ENCODE data around the gene XPO6.

Gene XPO6

DNA sequence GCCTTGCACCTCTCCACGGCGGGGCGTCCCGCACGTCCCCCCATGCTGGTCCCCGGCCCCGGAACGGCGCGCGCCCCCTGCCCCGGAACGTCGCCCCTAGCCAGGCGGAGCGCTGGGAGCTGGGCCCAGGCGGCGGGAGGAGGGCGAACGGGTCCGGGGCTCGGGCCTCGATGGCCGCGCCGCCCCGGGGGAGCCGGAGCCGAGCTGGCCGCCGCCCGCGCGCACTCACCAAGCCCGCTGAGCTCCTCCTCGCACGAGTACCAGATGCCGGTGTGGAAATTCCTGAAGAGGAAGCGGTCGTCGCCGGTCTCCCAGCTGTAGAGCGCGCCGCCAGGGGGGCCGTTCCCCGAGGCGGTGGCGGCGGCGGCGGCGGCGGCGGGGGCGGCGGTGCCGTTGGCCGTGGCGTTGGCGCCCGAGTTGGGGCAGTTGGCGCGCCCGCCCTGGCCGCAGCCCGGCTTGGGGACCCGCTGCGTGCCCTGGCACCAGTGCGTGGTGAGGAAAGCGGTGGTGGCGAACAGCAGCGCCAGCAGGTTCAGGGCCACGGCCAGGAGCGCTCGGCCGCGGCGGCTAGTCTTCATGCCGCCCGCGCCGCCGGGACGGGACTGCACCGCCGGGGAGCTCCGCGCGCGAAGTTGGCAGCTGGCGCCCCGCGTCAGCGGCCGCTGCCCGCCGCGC is 148.8 kb downstream of the XPO6 start:
- Histone ChIP-seq H3K27ac (ENCODE audit: low read length) (no peak overlapping the region), H3K9ac (ENCODE audit: low read length in 2 of 2) (no peak overlapping the region), H3K4me1 (ENCODE audit: control insufficient read depth, insufficient read depth, low read length) (peaks cover 2% of the 10 kb centered on the region), H3K4me3 (ENCODE audit: low read length in 2 of 2) (no peak overlapping the region), H3K36me3 (ENCODE audit: control insufficient read depth in 2 of 2, insufficient read depth in 2 of 2, low read length in 2 of 2) (no peaks in the 10 kb centered on the region), H3K27me3 (ENCODE audit: control insufficient read depth in 1 of 2, insufficient read depth in 2 of 2, low read length in 2 of 2) (peaks cover 36 to 45% of the 10 kb centered on the region in 2 donors), H3K9me3 (ENCODE audit: control insufficient read depth in 2 of 2, low read length in 2 of 2) (no peaks in the 10 kb centered on the region)

DNA sequence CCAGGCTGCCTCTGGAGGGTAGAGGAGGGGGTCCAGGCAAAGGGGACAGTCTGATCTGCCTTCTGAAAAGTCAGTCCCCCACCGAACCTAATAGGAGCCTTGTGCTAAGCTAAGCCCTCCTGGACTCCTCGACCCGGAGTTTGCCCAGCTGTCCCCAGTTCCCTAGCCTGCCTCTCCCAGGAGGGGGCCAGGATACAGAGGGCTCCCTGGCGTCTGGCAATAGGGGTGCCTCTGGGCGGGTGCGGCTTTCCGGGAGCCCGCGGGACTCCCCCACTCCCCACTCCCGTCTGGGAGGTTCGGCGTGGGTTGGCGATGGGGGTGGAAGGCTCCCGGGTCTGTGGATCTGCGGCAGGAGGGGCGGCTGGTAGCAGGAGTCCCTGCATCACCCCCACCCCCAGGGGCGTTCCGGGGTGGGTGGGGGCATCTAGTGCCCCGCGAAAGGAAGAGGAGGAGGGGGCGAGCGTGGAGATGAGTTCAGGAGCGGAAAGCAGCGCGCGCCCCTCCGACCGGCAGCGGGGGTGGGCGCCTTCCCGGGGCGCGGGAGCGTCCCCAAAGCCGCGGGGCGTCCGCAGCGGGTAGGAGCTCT is 149.4 kb downstream of the XPO6 start:
- H3K27me3 ChIP-seq (ENCODE audit: control insufficient read depth in 1 of 2, insufficient read depth in 2 of 2, low read length in 2 of 2) = peaks cover 36 to 45% of the 10 kb centered on the region in 2 donors
- no peaks in the 10 kb centered on the region for H3K9me3 ChIP-seq (ENCODE audit: control insufficient read depth in 2 of 2, low read length in 2 of 2)
- H3K4me3 ChIP-seq (ENCODE audit: low read length in 2 of 2) = no peak overlapping the region
- H3K36me3 ChIP-seq (ENCODE audit: control insufficient read depth in 2 of 2, insufficient read depth in 2 of 2, low read length in 2 of 2) = no peaks in the 10 kb centered on the region
- H3K9ac ChIP-seq (ENCODE audit: low read length in 2 of 2) = no peak overlapping the region
- H3K27ac ChIP-seq (ENCODE audit: low read length) = no peak overlapping the region
- peaks cover 2% of the 10 kb centered on the region for H3K4me1 ChIP-seq (ENCODE audit: control insufficient read depth, insufficient read depth, low read length)

DNA sequence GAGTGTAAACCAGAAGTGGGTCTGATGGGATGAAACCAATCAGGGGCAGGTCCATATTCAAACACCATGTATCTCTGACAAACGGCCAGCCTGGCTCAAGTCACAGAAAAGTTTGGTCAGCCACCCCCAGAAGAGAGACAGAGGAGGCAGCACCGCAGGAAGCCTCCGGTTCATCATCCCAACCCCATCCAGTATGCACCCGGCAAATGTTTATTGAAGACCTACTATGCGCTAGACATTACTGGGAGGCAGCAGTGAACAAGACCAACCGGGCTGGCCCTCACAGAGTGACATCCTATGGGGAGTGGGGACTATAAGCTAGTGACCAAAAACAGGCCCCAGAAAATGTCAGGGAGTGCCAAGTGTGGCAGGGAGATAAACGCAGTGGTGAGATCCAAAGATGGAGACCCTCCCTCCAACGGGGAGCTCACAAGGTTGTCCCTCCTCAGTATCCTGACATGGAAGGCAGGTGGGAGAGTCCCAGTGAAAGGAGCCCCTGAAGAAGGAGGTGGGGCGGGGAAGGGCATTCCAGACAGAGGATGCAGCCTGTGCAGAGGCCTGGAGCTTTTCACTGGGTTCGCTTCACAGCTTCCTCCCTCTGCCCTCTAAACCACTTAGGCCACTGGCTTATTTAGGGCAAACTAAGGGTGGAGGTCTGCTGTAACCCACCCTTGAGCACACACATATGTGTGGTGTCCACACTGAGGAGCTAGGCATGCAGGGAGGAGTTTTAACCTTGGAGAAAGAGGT is 150.2 kb downstream of the XPO6 start:
- H3K9ac ChIP-seq (ENCODE audit: low read length in 2 of 2) = no peak overlapping the region
- H3K36me3 ChIP-seq (ENCODE audit: control insufficient read depth in 2 of 2, insufficient read depth in 2 of 2, low read length in 2 of 2) = no peaks in the 10 kb centered on the region
- no peaks in the 10 kb centered on the region for H3K9me3 ChIP-seq (ENCODE audit: control insufficient read depth in 2 of 2, low read length in 2 of 2)
- H3K27me3 ChIP-seq (ENCODE audit: control insufficient read depth in 1 of 2, insufficient read depth in 2 of 2, low read length in 2 of 2) = peaks cover 39 to 45% of the 10 kb centered on the region in 2 donors
- H3K4me1 ChIP-seq (ENCODE audit: control insufficient read depth, insufficient read depth, low read length) = peaks cover 2% of the 10 kb centered on the region
- no peak overlapping the region for H3K27ac ChIP-seq (ENCODE audit: low read length)
- no peak overlapping the region for H3K4me3 ChIP-seq (ENCODE audit: low read length in 2 of 2)

DNA sequence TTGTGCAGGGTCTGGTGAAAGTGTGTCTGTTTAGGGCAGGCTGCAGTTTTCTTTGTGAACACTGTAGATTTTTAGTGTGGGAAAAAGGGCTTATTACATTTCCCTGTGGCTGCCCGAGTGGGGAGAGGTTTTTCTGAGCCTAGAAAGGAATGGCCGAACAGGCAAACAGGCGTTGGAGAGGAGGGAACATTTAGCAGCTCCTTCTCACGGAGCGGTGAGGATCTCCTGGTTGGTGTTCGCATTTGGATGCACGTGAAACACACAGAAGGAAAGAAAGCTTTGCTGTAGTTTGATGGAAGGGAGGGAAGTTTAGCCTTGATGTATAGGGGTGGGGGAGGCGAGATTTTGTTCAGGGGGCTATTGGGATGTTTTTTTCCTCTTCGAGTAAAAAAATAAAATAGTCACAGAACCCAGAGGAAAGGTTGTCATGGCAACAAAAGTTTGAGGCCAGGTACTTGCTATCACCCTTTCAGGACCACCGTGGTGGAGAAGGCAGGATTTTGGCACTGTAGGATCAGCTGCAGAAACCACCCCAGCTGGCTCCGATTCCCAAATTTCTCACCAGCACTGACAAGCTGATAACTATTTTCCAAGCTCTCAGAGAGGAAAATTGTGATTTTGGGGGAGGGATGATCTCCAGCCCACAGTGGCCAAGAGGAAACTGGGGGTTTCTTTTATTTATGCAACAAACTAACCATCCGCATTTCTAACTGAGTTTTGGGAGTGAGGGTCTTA is 151.8 kb downstream of the XPO6 start:
- Histone ChIP-seq H3K4me3 (ENCODE audit: low read length in 2 of 2) (no peak overlapping the region), H3K36me3 (ENCODE audit: control insufficient read depth in 2 of 2, insufficient read depth in 2 of 2, low read length in 2 of 2) (no peaks in the 10 kb centered on the region), H3K27ac (ENCODE audit: low read length) (no peak overlapping the region), H3K27me3 (ENCODE audit: control insufficient read depth in 1 of 2, insufficient read depth in 2 of 2, low read length in 2 of 2) (peaks cover 38 to 43% of the 10 kb centered on the region in 2 donors), H3K4me1 (ENCODE audit: control insufficient read depth, insufficient read depth, low read length) (peaks cover 2% of the 10 kb centered on the region), H3K9me3 (ENCODE audit: control insufficient read depth in 2 of 2, low read length in 2 of 2) (no peaks in the 10 kb centered on the region), H3K9ac (ENCODE audit: low read length in 2 of 2) (no peak overlapping the region)

DNA sequence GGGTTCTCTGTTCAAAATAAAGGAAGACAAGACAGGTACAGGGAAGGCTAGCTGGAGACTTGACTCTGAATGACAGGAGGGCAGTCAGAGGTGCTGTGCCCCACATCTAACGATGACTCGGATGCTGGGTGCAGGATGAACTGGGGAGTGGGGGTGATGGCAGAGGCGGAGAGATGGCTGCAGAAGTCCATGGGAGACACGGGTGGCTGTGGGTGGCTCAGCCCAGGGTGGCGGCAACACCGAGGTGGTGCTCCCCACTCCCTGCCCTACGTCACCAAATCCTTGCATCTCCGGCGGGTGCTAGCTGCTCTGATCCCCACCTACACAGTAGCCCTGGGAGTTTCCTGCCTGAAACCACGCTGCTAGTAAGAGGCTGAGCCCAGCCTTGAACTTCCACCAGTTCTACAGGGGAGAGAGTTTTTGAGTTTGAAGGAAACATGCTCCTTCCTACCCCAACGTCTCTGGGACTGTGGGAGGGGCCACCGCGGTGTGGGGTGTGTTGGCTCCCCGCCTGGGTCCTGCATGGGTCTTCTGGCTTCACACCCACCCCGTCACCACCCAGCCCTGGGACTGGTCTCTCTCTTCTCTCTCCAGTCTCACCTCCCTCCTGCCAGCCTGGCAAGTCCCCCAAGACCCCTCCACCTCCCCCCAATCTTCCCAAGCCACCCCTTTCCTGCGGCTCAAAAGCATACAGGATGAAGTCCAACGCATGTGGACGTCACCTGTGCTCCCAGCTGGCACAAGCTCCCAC is 152.8 kb downstream of the XPO6 start:
- Histone ChIP-seq H3K36me3 (ENCODE audit: control insufficient read depth in 2 of 2, insufficient read depth in 2 of 2, low read length in 2 of 2) (no peaks in the 10 kb centered on the region), H3K4me3 (ENCODE audit: low read length in 2 of 2) (no peak overlapping the region), H3K4me1 (ENCODE audit: control insufficient read depth, insufficient read depth, low read length) (peaks cover 2% of the 10 kb centered on the region), H3K27ac (ENCODE audit: low read length) (no peak overlapping the region), H3K27me3 (ENCODE audit: control insufficient read depth in 1 of 2, insufficient read depth in 2 of 2, low read length in 2 of 2) (peaks cover 33 to 40% of the 10 kb centered on the region in 2 donors), H3K9ac (ENCODE audit: low read length in 2 of 2) (no peak overlapping the region), H3K9me3 (ENCODE audit: control insufficient read depth in 2 of 2, low read length in 2 of 2) (no peaks in the 10 kb centered on the region)

DNA sequence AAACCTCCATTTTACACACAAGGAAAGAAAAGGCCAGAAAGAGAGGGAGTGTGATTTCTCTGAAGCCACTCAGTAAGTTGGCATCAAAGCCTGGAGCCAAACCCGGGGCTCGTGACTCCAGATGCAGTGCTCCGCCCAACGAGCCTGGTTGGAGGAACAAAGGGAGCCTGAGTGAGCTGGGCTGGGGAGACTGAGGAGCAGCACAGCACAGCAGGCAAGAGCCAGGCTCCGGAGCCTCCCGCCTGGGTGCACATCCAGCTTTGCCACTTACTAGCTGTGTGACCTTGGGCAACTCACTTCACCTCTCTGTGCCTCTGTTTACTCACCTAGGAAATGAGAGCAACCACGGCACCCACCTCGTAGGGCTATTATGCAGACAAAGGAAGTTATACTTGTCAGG is 153.8 kb downstream of the XPO6 start:
- Histone ChIP-seq H3K4me1 (ENCODE audit: control insufficient read depth, insufficient read depth, low read length) (no peaks in the 10 kb centered on the region), H3K9me3 (ENCODE audit: control insufficient read depth in 2 of 2, low read length in 2 of 2) (no peaks in the 10 kb centered on the region), H3K36me3 (ENCODE audit: control insufficient read depth in 2 of 2, insufficient read depth in 2 of 2, low read length in 2 of 2) (no peaks in the 10 kb centered on the region), H3K27me3 (ENCODE audit: control insufficient read depth in 1 of 2, insufficient read depth in 2 of 2, low read length in 2 of 2) (peaks cover 35 to 40% of the 10 kb centered on the region in 2 donors), H3K9ac (ENCODE audit: low read length in 2 of 2) (no peak overlapping the region), H3K4me3 (ENCODE audit: low read length in 2 of 2) (no peak overlapping the region), H3K27ac (ENCODE audit: low read length) (no peak overlapping the region)

DNA sequence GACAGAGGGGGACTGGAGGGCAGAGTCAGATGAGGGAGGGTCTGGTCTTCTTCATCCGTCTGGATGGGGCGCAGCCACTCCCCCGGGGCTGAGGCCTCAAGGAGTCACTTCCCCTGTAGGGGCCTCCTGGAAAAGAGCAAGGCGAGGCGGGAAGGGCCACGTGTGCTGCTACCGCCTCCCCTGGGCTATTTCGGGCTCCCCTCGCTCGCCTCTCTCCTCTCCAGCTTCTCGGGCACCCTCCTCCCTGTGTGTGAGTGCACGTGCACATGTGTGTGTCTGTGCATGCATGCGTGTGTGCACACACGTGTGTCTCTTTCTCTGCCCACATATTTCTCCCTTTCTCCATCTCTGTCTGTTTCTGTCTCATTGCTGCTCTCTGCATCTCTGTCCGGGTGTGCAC is 158.3 kb downstream of the XPO6 start:
- H3K27me3 ChIP-seq (ENCODE audit: control insufficient read depth in 1 of 2, insufficient read depth in 2 of 2, low read length in 2 of 2) = peaks cover 4 to 18% of the 10 kb centered on the region in 2 donors

DNA sequence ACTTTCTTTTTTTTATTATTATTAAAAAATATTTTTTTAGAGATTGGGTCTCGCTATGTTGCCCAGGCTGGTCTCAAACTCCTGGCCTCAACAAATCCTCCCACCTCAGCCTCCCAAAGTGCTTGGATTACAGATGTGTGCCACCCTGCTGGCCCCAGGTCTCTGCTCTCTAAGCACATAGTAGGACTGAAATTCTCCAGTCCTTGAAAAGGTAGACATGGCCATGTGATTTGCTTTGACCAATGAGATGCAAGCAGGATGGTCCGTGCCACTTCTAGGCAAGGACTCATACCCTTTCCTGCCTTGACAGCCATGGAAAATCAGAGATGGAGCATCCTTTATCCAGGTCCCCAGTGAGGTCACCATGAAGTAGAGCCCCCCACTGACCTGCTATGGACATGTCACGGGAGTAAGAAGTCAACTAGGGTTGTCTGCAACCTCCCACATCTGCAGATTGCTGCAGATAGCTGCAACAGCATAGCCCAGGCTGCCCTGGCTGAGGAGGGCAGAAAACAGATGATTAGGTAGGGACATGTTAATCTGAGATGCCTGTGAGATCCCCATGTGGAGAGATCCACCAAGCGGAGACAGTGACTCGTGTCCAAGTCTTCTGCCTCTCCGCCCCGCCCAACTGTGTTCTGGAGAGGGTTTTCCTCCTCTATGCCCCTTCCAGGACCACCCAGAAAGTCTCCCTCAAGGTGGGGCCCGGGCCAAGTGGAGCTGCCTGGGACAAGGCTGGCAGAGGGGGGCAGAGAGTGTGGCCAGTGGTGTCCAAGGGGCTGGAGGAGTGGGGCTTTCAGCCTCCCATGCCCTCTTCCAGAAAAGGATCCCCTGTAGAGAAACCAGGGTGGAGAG is 159.3 kb downstream of the XPO6 start:
- Histone ChIP-seq H3K4me3 (ENCODE audit: low read length in 2 of 2) (no peak overlapping the region), H3K9ac (ENCODE audit: low read length in 2 of 2) (no peak overlapping the region), H3K27me3 (ENCODE audit: control insufficient read depth in 1 of 2, insufficient read depth in 2 of 2, low read length in 2 of 2) (peaks cover 4 to 15% of the 10 kb centered on the region in 2 donors), H3K27ac (ENCODE audit: low read length) (no peak overlapping the region), H3K36me3 (ENCODE audit: control insufficient read depth in 2 of 2, insufficient read depth in 2 of 2, low read length in 2 of 2) (no peaks in the 10 kb centered on the region), H3K4me1 (ENCODE audit: control insufficient read depth, insufficient read depth, low read length) (no peaks in the 10 kb centered on the region), H3K9me3 (ENCODE audit: control insufficient read depth in 2 of 2, low read length in 2 of 2) (peaks cover 0 to 6% of the 10 kb centered on the region in 2 donors)

More for the DNA sequence above, 158.3 kb downstream of the XPO6 start:
- H3K4me3 ChIP-seq (ENCODE audit: low read length in 2 of 2) = no peak overlapping the region
- no peak overlapping the region for H3K27ac ChIP-seq (ENCODE audit: low read length)
- H3K36me3 ChIP-seq (ENCODE audit: control insufficient read depth in 2 of 2, insufficient read depth in 2 of 2, low read length in 2 of 2) = no peaks in the 10 kb centered on the region
- H3K9ac ChIP-seq (ENCODE audit: low read length in 2 of 2) = no peak overlapping the region
- peaks cover 0 to 6% of the 10 kb centered on the region in 2 donors for H3K9me3 ChIP-seq (ENCODE audit: control insufficient read depth in 2 of 2, low read length in 2 of 2)
- H3K4me1 ChIP-seq (ENCODE audit: control insufficient read depth, insufficient read depth, low read length) = no peaks in the 10 kb centered on the region

DNA sequence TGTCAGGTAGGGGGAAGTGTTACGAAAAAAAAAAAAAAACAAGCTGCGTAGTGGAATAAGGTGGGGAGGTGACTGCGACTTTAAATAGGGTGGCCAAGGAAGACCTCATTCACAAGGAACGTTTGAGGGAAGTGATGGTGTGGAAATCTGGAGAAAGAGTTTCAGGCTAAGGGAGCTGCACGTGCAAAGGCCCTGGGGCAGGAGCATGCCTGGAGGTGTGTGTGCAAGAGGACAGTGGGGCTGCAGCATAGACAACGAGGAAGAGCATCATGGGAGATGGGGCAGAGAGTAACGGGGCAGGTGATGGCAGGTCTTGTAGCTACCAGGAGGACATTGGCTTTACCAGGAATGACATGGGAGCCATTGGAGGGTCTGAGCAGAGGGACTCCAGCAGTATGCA is 160.3 kb downstream of the XPO6 start:
- no peak overlapping the region for H3K27ac ChIP-seq (ENCODE audit: low read length)
- no peak overlapping the region for H3K9ac ChIP-seq (ENCODE audit: low read length in 2 of 2)
- no peak overlapping the region for H3K4me3 ChIP-seq (ENCODE audit: low read length in 2 of 2)
- peaks cover 0 to 10% of the 10 kb centered on the region in 2 donors for H3K9me3 ChIP-seq (ENCODE audit: control insufficient read depth in 2 of 2, low read length in 2 of 2)
- H3K4me1 ChIP-seq (ENCODE audit: control insufficient read depth, insufficient read depth, low read length) = no peaks in the 10 kb centered on the region
- H3K36me3 ChIP-seq (ENCODE audit: control insufficient read depth in 2 of 2, insufficient read depth in 2 of 2, low read length in 2 of 2) = no peaks in the 10 kb centered on the region
- H3K27me3 ChIP-seq (ENCODE audit: control insufficient read depth in 1 of 2, insufficient read depth in 2 of 2, low read length in 2 of 2) = peaks cover 4 to 13% of the 10 kb centered on the region in 2 donors

All from stomach smooth muscle (tissue), 2 donors.